ENCODE results near the gene FHIT.

Gene FHIT

GRCh38 chr3:60622349-60622748, 628.9 kb downstream of the FHIT start:
- no peak for DNase-seq (ENCODE audit: low spot score)

- DNase-seq (ENCODE audit: low spot score) = no peak
Observed at GRCh38 chr3:60617188-60617587, 634.1 kb downstream of the FHIT start.

GRCh38 chr3:60613769-60614303, 637.4 kb downstream of the FHIT start:
- no peak for DNase-seq (ENCODE audit: low spot score)

- no peak for DNase-seq (ENCODE audit: low spot score)
Observed at GRCh38 chr3:60610441-60611112, 640.7 kb downstream of the FHIT start.

GRCh38 chr3:60609446-60609845, 641.8 kb downstream of the FHIT start:
- DNase-seq (ENCODE audit: low spot score) = no peak

- DNase-seq (ENCODE audit: low spot score) = no peak
Observed at GRCh38 chr3:60603860-60604259, 647.4 kb downstream of the FHIT start.

GRCh38 chr3:60600848-60601247, 650.4 kb downstream of the FHIT start:
- DNase-seq (ENCODE audit: low spot score) = no peak

- no peak for DNase-seq (ENCODE audit: low spot score)
Observed at GRCh38 chr3:60599586-60599985, 651.7 kb downstream of the FHIT start.

- DNase-seq (ENCODE audit: low spot score) = no peak
Observed at GRCh38 chr3:60598671-60599070, 652.6 kb downstream of the FHIT start.

- DNase-seq (ENCODE audit: low spot score) = peak; percentile 20
Observed at GRCh38 chr3:60594025-60594424, 657.2 kb downstream of the FHIT start.

GRCh38 chr3:60591267-60591666, 660.0 kb downstream of the FHIT start:
- DNase-seq (ENCODE audit: low spot score) = no peak

- no peak for DNase-seq (ENCODE audit: low spot score)
Observed at GRCh38 chr3:60588806-60589205, 662.4 kb downstream of the FHIT start.

- no peak for DNase-seq (ENCODE audit: low spot score)
Observed at GRCh38 chr3:60585918-60586317, 665.3 kb downstream of the FHIT start.

- DNase-seq (ENCODE audit: low spot score) = no peak
Observed at GRCh38 chr3:60584250-60584649, 667.0 kb downstream of the FHIT start.

- no peak for DNase-seq (ENCODE audit: low spot score)
Observed at GRCh38 chr3:60582288-60582687, 669.0 kb downstream of the FHIT start.

GRCh38 chr3:60580809-60581208, 670.4 kb downstream of the FHIT start:
- DNase-seq (ENCODE audit: low spot score) = no peak

GRCh38 chr3:60579734-60580133, 671.5 kb downstream of the FHIT start:
- DNase-seq (ENCODE audit: low spot score) = no peak

GRCh38 chr3:60578936-60579335, 672.3 kb downstream of the FHIT start:
- no peak for DNase-seq (ENCODE audit: low spot score)

- DNase-seq (ENCODE audit: low spot score) = no peak
Observed at GRCh38 chr3:60577601-60578000, 673.7 kb downstream of the FHIT start.

- no peak for DNase-seq (ENCODE audit: low spot score)
Observed at GRCh38 chr3:60575718-60576272, 675.5 kb downstream of the FHIT start.

- no peak for DNase-seq (ENCODE audit: low spot score)
Observed at GRCh38 chr3:60574046-60574769, 677.0 kb downstream of the FHIT start.

GRCh38 chr3:60573494-60573893, 677.8 kb downstream of the FHIT start:
- no peak for DNase-seq (ENCODE audit: low spot score)

GRCh38 chr3:60571511-60571910, 679.7 kb downstream of the FHIT start:
- no peak for DNase-seq (ENCODE audit: low spot score)

Data from globus pallidus (tissue), 1 donor.